Endothelial cell of umbilical vein (primary cell): ENCODE measurements around the gene GLB1L. TPM values are rescaled to one million over a fixed set of nuclear protein-coding genes. Genes with fewer than 3 reads are reported as not detected.
"Not testable (repeated sequence)": the region's sequence is repeated elsewhere in the genome, so short reads cannot be mapped to it uniquely, and the experiment has no call there.

Experiments
- BruUV-seq: library from RNA; stranded (reverse); fragments of 400-500 nt; replicated peaks from 2 replicates; lab custom pipeline; 2021; lab: Mats Ljungman, UMichigan
- CTCF ChIA-PET: fragments of 300-600, 350-600 bp; sonication (Branson Sonifier 250); formaldehyde crosslinking; loops from one replicate; lab custom pipeline; 2021; ENCODE audit warnings: antibody characterized with exemption, inconsistent platforms; lab: Charles Lee
- POLR2A ChIA-PET: fragments of 300-600, 350-600 bp; sonication (Branson Sonifier 250); formaldehyde crosslinking; loops from one replicate; lab custom pipeline; 2021; ENCODE audit warnings: antibody characterized with exemption, inconsistent platforms; lab: Charles Lee
- DNase-seq: peaks from one replicate; pipeline ENCODE4 v3.0.0-alpha.2; 2011; ENCODE audit warnings: low read depth, low spot score
- FAIRE-seq: peaks from 2 replicates; lab custom pipeline; 2011; peaks lifted over from hg19 to GRCh38; lab: Jason Lieb, UNC
- H2AFZ ChIP-seq: 2 replicates; pipeline ENCODE4 v1.6.0; 2012; ENCODE audit warnings: low read depth, low read length, control low read depth, inconsistent platforms
- H3K27ac ChIP-seq: 2 replicates; pipeline ENCODE4 v1.5.1; 2011; ENCODE audit warnings: low read depth, mild to moderate bottlenecking, control low read depth, low read length, moderate library complexity; ENCODE audit not compliant: insufficient read depth
- H3K27me3 ChIP-seq, 2 experiments: 2 replicates each; pipeline versions ENCODE4 v1.6.0 to v1.6.1; 2011; ENCODE audit warnings: low read length in 2 of 2, mixed read lengths in 1 of 2; ENCODE audit not compliant: control insufficient read depth in 2 of 2, insufficient read depth in 2 of 2
- H3K36me3 ChIP-seq, 2 experiments: 2 replicates in 1 of 2; 3 replicates in 1 of 2; pipeline ENCODE4 v1.5.1; 2011; ENCODE audit warnings: low read length in 2 of 2, mild to moderate bottlenecking in 1 of 2, moderate library complexity in 1 of 2; ENCODE audit not compliant: control insufficient read depth in 2 of 2, insufficient read depth in 2 of 2; ENCODE audit errors: extremely low read depth in 1 of 2
- H3K4me1 ChIP-seq: 3 replicates; pipeline ENCODE4 v1.5.1; 2011; ENCODE audit warnings: mild to moderate bottlenecking, low read length; ENCODE audit not compliant: control insufficient read depth, insufficient read depth; ENCODE audit errors: extremely low read depth
- H3K4me2 ChIP-seq: 2 replicates; pipeline ENCODE4 v1.6.1; 2011; ENCODE audit warnings: low read length, control low read depth, mixed read lengths; ENCODE audit not compliant: insufficient read depth
- H3K4me3 ChIP-seq, 3 experiments: fragments of 200-600 bp in 1 of 3; sonication (generic), shearing (Covaris generic) in 1 of 3; replicated peaks in 1 of 3; 2 replicates each; pipeline ENCODE4 v1.5.1; 2011 to 2016; ENCODE audit warnings: control low read depth in 3 of 3, low read length in 3 of 3, mild to moderate bottlenecking in 2 of 3, inconsistent platforms in 1 of 3, low read depth in 1 of 3, moderate library complexity in 1 of 3; ENCODE audit not compliant: insufficient read depth in 1 of 3
- H3K79me2 ChIP-seq: 2 replicates; pipeline ENCODE4 v1.6.0; 2012; ENCODE audit warnings: low read length, inconsistent platforms; ENCODE audit not compliant: control insufficient read depth, insufficient read depth
- H3K9ac ChIP-seq: replicated peaks from 2 replicates; pipeline ENCODE3; 2011; ENCODE audit warnings: low read length, control low read depth; ENCODE audit not compliant: insufficient read depth; ENCODE audit errors: extremely low read depth
- H3K9me1 ChIP-seq: replicated peaks from 3 replicates; pipeline ENCODE4 v1.6.0; 2011; ENCODE audit warnings: mild to moderate bottlenecking, low read length; ENCODE audit not compliant: control insufficient read depth, insufficient read depth; ENCODE audit errors: extremely low read depth
- H3K9me3 ChIP-seq: replicated peaks from 2 replicates; pipeline ENCODE4 v1.5.1; 2012; ENCODE audit warnings: low read length, inconsistent platforms; ENCODE audit not compliant: control insufficient read depth, insufficient read depth
- H4K20me1 ChIP-seq: replicated peaks from 2 replicates; pipeline ENCODE3; 2011; ENCODE audit warnings: mild to moderate bottlenecking, low read length; ENCODE audit not compliant: control insufficient read depth, insufficient read depth; ENCODE audit errors: extremely low read depth
- EZH2 ChIP-seq: IDR thresholded peaks from 2 replicates; pipeline ENCODE4 v1.6.1; 2012; ENCODE audit warnings: borderline replicate concordance, low read depth, mild to moderate bottlenecking, moderate library complexity, low read length, inconsistent platforms; ENCODE audit not compliant: severe bottlenecking
- FOS ChIP-seq: IDR thresholded peaks from 2 replicates; pipeline ENCODE4 v1.6.1; 2011; ENCODE audit warnings: mild to moderate bottlenecking, low read length, moderate library complexity, borderline replicate concordance; ENCODE audit not compliant: insufficient read depth
- JUN ChIP-seq: IDR thresholded peaks from 2 replicates; pipeline ENCODE4 v1.6.1; 2011; ENCODE audit warnings: borderline replicate concordance, low read depth; ENCODE audit not compliant: insufficient read length, insufficient read depth
- MAX ChIP-seq: IDR thresholded peaks from 2 replicates; pipeline ENCODE4 v1.6.1; 2011; ENCODE audit not compliant: insufficient read depth, insufficient read length
- MYC ChIP-seq: IDR thresholded peaks from one replicate; pipeline ENCODE4 v1.6.1; 2011; ENCODE audit warnings: mild to moderate bottlenecking, low read depth, low read length
- POLR2A ChIP-seq: IDR thresholded peaks from 2 replicates; pipeline ENCODE4 v1.6.1; 2012; ENCODE audit warnings: low read depth, mild to moderate bottlenecking, control low read depth, low read length
- POLR2AphosphoS5 ChIP-seq: IDR thresholded peaks from 2 replicates; pipeline ENCODE4 v1.6.1; 2012; ENCODE audit warnings: low read depth, mild to moderate bottlenecking, control low read depth, low read length, moderate library complexity; ENCODE audit not compliant: insufficient read depth
- dilution Hi-C: fragments of 300-500 bp; cut with MboI; formaldehyde crosslinking; loops from one replicate; pipeline ENCODE4 v1.15.0; 2019; ENCODE audit warnings: low sequenced_read_pairs; ENCODE audit not compliant: extremely low pct_ligation_motif_present
- intact Hi-C: fragments of 100-400 bp; cut with micrococcal nuclease; formaldehyde crosslinking; loops from one replicate; pipeline ENCODE4 v1.10.0; 2022
- polyA plus RNA-seq, 4 experiments: library from polyadenylated mRNA; depleted of rRNA in 3 of 4; stranded (reverse) in 3 of 4; unstranded in 1 of 4; fragments of >200 nt; gene quantifications; 2 replicates each; pipeline versions ENCODE4 v1.2.1 to v1.2.3, GENCODE V29; 2011 to 2012; ENCODE audit warnings: missing spikeins in 1 of 4
- total RNA-seq: library from RNA; stranded (reverse); gene quantifications from 2 replicates; pipeline ENCODE4 v1.2.3, GENCODE V29; 2021
- TF ChIP-seq, protein P1 (sequence below), 2 donors: IDR thresholded peaks; 1 replicate in 1 of 2; 2 replicates in 1 of 2; pipeline ENCODE4 v1.5.1; 2011; ENCODE audit warnings: low read length in 2 of 2, mild to moderate bottlenecking in 2 of 2, moderate library complexity in 2 of 2, control low read depth in 1 of 2, inconsistent platforms in 1 of 2, low read depth in 1 of 2; ENCODE audit not compliant: insufficient read depth in 1 of 2; ENCODE audit errors: extremely low read depth in 1 of 2

Gene GLB1L
- total and polyA plus RNA-seq, 2 donors (not counting 3 experiments of a cell fraction or from before 2014, with no cell fraction given), result 9.2 to 11.9 TPM

DNA sequence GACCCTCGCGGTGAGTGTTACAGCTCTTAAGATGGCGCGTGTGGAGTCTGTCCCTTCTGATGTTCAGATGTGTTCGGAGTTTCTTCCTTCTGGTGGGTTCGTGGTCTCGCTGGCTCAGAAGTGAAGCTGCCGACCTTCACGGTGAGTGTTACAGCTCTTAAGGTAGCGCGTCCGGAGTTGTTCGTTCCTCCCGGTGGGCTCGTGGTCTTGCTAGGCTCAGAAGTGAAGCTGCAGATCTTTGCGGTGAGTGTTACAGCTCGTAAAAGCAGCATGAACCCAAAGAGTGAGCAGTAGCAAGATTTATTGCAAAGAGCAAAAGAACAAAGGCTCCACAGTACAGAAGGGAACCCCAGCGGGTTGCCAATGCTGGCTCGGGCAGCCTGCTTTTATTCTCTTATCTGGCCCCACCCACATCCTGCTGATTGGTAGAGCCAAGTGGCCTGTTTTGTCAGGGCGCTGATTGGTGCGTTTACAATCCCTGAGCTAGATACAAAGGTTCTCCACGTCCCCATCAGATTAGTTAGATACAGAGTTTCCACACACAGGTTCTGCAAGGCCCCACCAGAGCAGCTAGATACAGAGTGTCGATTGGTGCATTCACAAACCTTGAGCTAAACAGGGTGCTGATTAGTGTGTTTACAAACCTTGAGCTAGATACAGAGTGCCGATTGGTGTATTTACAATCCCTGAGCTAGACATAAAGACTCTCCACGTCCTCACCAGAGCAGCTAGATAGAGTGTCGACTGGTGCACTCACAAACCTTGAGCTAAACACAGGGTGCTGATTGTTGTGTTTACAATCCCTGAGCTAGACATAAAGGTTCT, 44.5 kb downstream of the GLB1L start:
- H3K27ac ChIP-seq, H3K27me3 ChIP-seq, H4K20me1 ChIP-seq, intact Hi-C loops, BruUV-seq, H3K9me1 ChIP-seq, H3K9me3 ChIP-seq, dilution Hi-C loops, CTCF ChIA-PET, H3K36me3 ChIP-seq, H3K4me3 ChIP-seq, H3K4me2 ChIP-seq, H3K9ac ChIP-seq, H2AFZ ChIP-seq, H3K79me2 ChIP-seq, FAIRE-seq, DNase-seq, H3K4me1 ChIP-seq, POLR2A ChIA-PET: not testable (repeated sequence)

DNA sequence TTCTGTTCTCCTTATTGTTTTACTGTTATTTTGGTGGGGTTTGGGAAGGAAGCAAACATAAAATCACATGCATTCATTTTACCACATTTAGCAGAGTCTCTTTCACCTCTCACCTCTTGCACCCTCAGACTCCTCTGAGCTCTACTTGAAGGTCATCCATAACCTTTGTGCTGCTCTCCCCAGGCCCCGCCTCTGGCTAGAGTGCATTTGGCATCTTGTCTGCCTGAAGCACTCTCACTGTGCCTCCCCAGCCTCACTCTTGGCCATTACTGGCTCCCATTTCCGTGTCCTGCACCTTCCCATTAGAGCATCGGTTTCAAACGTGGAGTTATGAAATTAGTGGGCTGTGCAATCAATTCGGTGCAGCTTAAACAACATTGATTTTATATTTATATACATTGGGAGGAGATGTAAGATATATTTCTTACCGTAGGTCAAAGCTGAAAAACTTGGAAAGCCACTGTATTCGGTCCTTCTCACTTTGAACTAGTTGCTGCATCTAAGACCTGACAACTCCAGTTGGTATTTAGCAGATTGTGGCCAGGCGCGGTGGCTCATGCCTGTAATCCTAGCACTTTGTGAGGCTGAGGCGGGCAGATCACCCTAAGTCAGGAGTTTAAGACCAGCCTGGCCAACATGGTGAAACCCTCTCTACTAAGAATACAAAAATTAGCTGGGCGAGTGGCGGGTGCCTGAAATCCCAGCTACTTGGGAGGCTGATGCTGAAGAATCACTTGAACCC, 45.6 kb downstream of the GLB1L start:
- FAIRE-seq (no peak), DNase-seq (no peak)
- Histone ChIP-seq H3K4me2 (no peak overlapping the region), H3K9me1 (no peaks in the 10 kb centered on the region), H3K9me3 (no peaks in the 10 kb centered on the region), H4K20me1 (no peaks in the 10 kb centered on the region), H3K4me3 (no peak overlapping the region), H3K27ac (no peak overlapping the region), H3K79me2 (no peaks in the 10 kb centered on the region), H3K4me1 (no peaks in the 10 kb centered on the region), H3K27me3 (peaks cover 2 to 5% of the 10 kb centered on the region in 2 experiments), H3K9ac (no peak overlapping the region), H2AFZ (no peak overlapping the region), H3K36me3 (no peaks in the 10 kb centered on the region)
- intact Hi-C loops (no loop called here), dilution Hi-C loops (no loop called here)
- no TSS peak for BruUV-seq
- ChIA-PET POLR2A (no interaction called here), CTCF (interaction anchor here (1.5 kb wide), 1 partner anchor 10 kb away, joined by 6 read pairs; no protein-coding TSS in a partner anchor)
- TF ChIP-seq JUN (no peak), POLR2A (no peak), MAX (no peak), EZH2 (no peak), FOS (no peak), MYC (no peak), POLR2AphosphoS5 (no peak)
- TF ChIP-seq, protein P1, sequence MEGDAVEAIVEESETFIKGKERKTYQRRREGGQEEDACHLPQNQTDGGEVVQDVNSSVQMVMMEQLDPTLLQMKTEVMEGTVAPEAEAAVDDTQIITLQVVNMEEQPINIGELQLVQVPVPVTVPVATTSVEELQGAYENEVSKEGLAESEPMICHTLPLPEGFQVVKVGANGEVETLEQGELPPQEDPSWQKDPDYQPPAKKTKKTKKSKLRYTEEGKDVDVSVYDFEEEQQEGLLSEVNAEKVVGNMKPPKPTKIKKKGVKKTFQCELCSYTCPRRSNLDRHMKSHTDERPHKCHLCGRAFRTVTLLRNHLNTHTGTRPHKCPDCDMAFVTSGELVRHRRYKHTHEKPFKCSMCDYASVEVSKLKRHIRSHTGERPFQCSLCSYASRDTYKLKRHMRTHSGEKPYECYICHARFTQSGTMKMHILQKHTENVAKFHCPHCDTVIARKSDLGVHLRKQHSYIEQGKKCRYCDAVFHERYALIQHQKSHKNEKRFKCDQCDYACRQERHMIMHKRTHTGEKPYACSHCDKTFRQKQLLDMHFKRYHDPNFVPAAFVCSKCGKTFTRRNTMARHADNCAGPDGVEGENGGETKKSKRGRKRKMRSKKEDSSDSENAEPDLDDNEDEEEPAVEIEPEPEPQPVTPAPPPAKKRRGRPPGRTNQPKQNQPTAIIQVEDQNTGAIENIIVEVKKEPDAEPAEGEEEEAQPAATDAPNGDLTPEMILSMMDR (IDR thresholded peaks at IDR 0.05; ENCODE audit: extremely low read depth in 1 of 2, insufficient read depth in 1 of 2, low read depth in 1 of 2, low read length in 2 of 2), result no peak
